Inferior parietal cortex (tissue), 1 donor: ENCODE measurements around the gene MOV10L1.
"Not testable (repeated sequence)": the region's sequence is repeated elsewhere in the genome, so short reads cannot be mapped to it uniquely, and the experiment has no call there.

ENCODE experiments used
- DNase-seq: peaks from one replicate; pipeline ENCODE4 v3.0.0-alpha.2; 2016; ENCODE audit errors: extremely low spot score

MOV10L1 gene

GRCh38 chr22:50137277-50137676, 47.5 kb downstream of the MOV10L1 start:
- DNase-seq: not testable (repeated sequence)

- DNase-seq: no peak
Measured at GRCh38 chr22:50138041-50138440, 48.2 kb downstream of the MOV10L1 start.

- DNase-seq: no peak
Measured at GRCh38 chr22:50138988-50139387, 49.2 kb downstream of the MOV10L1 start.

GRCh38 chr22:50139843-50140415, 50.1 kb downstream of the MOV10L1 start:
- DNase-seq: no peak

GRCh38 chr22:50140615-50141014, 50.8 kb downstream of the MOV10L1 start:
- DNase-seq: no peak

- no peak for DNase-seq
Measured at GRCh38 chr22:50141462-50141861, 51.7 kb downstream of the MOV10L1 start.

GRCh38 chr22:50141891-50142363, 52.1 kb downstream of the MOV10L1 start:
- no peak for DNase-seq

- no peak for DNase-seq
Measured at GRCh38 chr22:50143096-50143495, 53.3 kb downstream of the MOV10L1 start.

- no peak for DNase-seq
Measured at GRCh38 chr22:50144005-50144614, 54.3 kb downstream of the MOV10L1 start.

- DNase-seq: no peak
Measured at GRCh38 chr22:50145721-50146438, 56.1 kb downstream of the MOV10L1 start.

- DNase-seq: peak; percentile 85
Measured at GRCh38 chr22:50146439-50147238, 56.8 kb downstream of the MOV10L1 start.

- not testable (repeated sequence) for DNase-seq
Measured at GRCh38 chr22:50147258-50148165, 57.7 kb downstream of the MOV10L1 start.

GRCh38 chr22:50148166-50148500, 58.3 kb downstream of the MOV10L1 start:
- DNase-seq: no peak

GRCh38 chr22:50148991-50149721, 59.4 kb downstream of the MOV10L1 start:
- no peak for DNase-seq

- no peak for DNase-seq
Measured at GRCh38 chr22:50150161-50151129, 60.6 kb downstream of the MOV10L1 start.

GRCh38 chr22:50151571-50152537, 62.0 kb downstream of the MOV10L1 start:
- no peak for DNase-seq

GRCh38 chr22:50153056-50153755, 63.4 kb downstream of the MOV10L1 start:
- no peak for DNase-seq

- DNase-seq: no peak
Measured at GRCh38 chr22:50153756-50154140, 63.9 kb downstream of the MOV10L1 start.
